Erythroblast (primary cell): Measurements from ENCODE around the gene AKTIP.
"Not testable (repeated sequence)": the region's sequence is repeated elsewhere in the genome, so short reads cannot be mapped to it uniquely, and the experiment has no call there.

Experiments
- DNase-seq, 2 experiments: peaks; one replicate each; lab custom pipeline; 2025; lab: John Stamatoyannopoulos, UW
- GATA1 ChIP-seq: IDR thresholded peaks from 2 replicates; pipeline ENCODE4 v1.6.1; 2011; ENCODE audit warnings: low read depth, mild to moderate bottlenecking, control low read depth, low read length, moderate library complexity
- POLR2A ChIP-seq: IDR thresholded peaks from 2 replicates; pipeline ENCODE4 v1.6.1; 2011; ENCODE audit warnings: mild to moderate bottlenecking, low read length

Gene AKTIP

DNA sequence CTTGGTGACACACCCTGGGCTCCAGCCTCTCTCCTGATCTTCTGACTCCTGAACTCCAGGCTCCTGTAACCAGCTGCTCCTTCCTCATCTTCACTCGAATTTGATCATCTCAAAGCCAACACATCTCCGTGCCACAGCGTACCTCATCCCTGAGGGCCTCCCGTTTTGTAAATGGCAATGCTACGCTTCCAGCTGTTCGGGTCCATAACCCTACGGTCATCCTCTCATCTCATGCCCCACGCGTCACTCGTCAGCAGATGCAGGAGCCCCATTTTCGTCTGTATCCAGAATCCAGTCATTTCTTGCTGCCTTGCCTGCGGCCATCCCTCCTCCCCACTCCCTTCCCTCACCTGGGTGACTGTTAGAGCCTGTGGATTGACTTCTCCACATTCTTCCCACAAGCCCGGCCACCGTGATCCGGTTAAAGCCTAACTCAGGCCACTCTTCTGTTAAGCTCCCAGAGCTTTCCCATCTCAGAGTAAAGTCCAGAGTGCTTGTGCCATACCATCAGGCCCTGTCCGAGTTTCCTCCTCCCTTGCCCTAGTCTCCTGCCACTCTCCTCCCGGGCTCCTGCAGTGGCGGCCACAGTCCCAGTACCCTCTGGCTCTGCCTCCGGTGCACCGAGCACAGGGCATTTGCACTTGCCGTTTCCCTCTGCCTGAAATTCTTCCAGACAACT is 20.3 kb upstream of the AKTIP start:
- DNase-seq: no peak
- TF ChIP-seq GATA1: no peak
- TF ChIP-seq POLR2A: no peak

DNA sequence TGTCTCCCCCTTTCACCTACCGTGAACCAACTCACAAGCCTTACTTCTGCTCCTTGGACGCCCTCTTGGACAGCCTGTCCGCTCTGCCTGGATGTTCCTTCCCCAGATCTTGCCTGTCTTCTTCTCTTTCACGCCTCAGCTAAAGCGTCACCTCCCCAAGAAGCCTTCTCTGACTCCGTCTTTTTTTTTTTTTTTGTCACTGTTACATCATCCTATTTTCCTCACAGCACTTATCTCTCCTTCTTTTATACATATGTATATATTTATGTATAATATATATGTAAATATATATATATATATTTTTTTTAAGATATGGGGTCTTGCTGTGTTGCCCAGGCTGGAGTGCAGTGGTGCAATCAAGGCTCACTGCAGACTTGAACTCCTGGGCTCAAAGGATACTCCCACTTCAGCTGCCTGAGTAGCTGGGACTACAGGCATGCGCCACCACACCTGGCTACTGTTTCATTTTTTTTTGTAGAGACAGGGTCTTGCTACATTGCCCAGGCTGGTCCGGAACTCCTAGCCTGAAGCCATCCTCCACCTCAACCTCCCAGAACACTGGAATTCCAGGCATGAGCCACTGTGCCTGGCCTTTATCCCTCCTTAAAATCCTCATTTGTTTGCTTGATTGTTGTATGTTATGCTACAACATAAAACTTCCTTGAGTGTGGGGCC is 16.5 kb upstream of the AKTIP start:
- TF ChIP-seq GATA1: no peak
- no peak for TF ChIP-seq POLR2A
- no peak for DNase-seq

DNA sequence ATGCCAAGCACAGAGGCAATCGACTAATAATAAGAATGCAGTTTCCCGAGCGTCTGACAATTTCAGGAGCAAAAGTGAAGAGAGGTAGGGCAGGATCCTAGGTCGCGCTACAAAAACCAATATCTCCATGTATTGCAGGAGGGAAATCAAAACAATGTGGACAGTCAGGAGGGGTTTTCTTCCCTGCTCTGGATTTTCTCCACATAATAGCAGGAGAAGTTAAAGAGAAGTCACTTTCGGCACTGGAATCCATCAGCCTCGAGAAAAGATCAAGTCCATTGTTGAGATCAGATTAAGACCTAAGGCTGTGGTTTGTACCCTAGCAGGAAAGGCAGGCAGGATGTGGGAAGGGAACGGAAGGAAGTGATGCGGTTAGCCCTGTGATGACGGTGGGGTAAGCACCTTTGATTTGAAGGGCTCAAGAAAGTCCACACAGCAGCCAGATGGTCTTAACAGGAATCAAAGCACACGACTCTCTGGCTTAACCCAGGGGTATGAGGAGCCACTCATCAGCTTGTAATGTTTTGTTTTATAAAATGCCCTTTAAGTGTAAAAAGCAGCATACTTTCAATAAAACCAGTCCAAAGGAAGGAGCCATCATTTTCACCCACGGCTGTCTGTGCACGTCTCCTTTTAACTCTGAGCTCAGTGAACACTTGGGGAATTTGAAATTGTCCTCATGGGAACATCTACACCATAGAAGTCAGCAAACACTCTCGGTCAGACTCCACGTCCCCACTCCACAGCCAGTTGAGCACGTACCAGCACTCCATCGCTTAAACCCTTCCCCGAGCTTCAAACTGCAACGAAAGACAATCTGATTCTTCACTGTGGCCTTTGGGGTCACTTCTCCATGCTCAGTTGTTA is 15.8 kb upstream of the AKTIP start:
- DNase-seq: no peak
- TF ChIP-seq GATA1: no peak
- no peak for TF ChIP-seq POLR2A

DNA sequence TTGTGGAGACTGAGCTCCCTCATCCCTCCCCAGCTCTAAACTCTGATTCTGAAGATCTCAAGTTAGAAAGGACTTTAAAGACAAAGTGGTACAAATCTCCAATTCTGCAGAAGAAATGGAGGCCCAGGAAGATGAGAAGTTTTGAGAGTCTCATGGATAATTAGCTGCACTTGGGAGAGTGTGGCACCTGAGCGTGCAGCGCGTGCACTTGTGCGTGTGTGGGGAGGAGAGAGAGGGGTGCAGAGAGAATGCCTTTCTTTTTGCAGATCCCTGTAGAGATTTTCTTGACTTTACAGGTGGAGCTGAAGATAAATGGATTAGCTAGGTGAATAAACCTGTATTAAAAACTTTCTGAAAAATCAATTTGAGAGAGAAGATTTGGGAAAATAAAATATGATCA is 14.8 kb upstream of the AKTIP start:
- no peak for DNase-seq
- TF ChIP-seq GATA1: no peak
- no peak for TF ChIP-seq POLR2A

DNA sequence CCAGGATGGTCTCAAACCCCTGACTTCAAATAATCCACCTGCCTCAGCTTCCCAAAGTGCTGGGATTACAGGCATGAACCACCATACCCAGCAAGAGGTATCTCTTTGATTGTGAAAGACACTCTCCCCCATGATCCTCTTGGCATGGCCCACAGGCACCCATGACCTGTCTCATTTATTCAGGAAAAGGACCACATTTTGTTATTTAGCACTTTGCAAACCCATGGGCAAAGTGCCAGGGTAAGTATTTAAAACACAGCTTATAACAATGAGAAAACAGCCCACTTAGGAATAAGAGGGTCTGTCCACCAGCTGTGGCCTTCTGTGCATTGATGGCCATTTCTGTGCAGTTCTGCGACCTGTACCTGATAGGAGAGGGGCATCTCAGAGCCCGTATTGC is 12.8 kb upstream of the AKTIP start:
- no peak for TF ChIP-seq GATA1
- no peak for TF ChIP-seq POLR2A
- DNase-seq: no peak

DNA sequence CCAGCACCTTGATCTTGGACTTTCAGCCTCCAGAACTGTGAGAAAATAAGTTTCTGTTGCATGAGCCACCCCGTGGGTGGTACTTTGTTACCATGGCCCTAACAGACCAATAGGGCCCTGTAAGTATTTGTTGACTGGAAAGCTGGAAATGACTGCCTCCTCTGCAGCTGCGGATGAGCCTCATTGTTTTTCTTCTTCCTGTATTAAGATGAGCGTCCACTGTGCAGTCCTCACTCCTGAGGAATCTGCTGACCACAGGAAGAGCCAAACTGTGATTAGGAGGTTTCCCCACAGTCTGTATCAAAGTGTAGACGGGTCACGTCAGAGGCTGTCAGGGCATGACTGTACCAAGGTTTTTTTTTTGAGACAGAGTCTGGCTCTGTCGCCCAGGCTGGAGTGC is 12.2 kb upstream of the AKTIP start:
- no peak for TF ChIP-seq GATA1
- TF ChIP-seq POLR2A: no peak
- no peak for DNase-seq

DNA sequence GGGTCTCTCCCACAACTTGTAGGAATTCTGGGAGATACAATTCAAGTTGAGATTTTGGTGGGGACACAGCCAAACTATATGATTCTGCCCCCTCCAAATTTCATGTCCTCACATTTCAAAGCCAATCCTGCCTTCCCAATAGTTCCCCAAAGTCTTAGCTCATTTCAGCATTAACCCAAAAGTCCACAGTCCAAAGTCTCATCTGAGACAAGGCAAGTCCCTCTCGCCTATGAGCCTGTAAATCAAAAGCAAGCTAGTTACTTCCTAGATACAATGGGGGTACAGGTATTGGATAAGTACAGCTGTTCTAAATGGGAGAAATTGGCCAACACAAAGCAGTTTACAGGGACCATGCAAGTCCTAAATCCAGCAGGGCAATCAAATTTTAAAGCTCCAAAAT is 9.8 kb upstream of the AKTIP start:
- DNase-seq: not testable (repeated sequence)

DNA sequence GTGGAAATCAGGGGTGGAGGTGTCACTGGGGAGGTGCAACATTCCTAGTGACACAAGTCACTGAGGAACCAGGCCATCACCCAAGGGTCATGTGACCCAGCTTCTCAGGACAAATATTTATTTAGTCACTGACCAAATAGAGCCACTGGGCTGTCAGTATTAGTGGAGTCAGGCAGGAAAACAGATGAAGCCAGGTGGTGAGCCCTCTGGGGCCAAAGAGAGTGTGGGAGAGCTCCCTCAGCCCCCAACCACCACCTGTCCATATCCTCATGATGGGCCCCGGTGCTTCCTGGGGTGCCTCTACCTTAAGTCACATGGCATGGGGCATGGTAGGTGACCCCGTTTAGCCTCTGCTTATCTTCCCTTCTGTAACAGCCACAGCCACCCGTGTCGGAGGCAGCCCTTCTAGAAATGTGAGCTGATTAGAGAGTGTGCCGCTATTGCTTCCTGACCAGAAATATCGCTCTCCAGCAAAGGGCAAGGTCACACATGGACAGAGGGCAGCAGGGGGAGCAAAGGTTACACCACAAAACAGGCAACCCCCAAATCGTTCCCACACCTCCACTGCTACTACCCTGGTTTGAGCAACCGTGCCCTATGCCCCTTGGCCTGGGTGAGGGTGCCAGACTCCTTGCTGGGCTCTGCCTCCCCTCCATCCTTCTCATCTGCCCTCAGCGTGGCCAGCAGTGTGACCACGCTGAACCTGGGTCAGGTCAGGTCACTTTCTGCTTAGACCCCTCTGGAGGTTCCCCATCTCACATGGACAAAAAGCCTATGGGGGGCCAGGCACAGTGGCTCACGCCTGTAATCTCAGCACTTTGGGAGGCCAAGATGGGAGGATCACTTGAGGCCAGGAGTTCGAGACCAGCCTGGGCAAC is 8.6 kb upstream of the AKTIP start:
- DNase-seq: no peak
- TF ChIP-seq POLR2A: no peak
- no peak for TF ChIP-seq GATA1

DNA sequence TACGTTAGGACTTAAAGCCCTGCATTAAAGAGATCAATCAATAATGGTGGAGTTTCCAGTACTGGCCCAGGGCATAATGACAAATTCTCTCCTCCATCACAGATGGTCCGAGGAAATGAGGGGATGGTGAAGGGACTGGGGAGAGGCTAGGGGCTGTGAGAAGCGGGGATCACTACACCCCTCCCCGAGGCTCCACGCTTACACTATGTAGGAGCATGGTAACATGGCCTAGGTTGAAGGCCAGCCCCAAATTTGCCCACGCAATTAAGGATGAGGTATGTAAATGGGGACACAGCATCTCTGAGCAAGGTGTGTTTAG is 8.0 kb upstream of the AKTIP start:
- no peak for DNase-seq
- TF ChIP-seq POLR2A (no peak), GATA1 (no peak)

DNA sequence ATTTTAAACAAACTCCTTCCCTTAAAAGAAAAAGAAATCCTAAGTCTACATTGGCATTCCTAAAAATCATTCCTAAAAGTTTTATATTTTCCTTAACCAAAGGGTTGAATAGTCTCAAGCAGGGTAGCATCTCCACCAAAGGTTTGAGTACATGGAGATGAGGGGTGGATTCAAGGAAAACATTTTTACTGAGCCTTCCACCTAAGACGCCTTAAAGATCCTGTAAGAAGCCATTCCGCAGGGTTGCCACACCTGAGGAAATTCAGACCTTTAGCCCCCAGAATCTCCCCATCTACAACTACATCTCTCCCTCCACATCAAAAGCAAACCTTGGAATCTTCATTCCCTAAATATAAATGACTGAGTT is 7.7 kb upstream of the AKTIP start:
- DNase-seq: no peak
- no peak for TF ChIP-seq GATA1

DNA sequence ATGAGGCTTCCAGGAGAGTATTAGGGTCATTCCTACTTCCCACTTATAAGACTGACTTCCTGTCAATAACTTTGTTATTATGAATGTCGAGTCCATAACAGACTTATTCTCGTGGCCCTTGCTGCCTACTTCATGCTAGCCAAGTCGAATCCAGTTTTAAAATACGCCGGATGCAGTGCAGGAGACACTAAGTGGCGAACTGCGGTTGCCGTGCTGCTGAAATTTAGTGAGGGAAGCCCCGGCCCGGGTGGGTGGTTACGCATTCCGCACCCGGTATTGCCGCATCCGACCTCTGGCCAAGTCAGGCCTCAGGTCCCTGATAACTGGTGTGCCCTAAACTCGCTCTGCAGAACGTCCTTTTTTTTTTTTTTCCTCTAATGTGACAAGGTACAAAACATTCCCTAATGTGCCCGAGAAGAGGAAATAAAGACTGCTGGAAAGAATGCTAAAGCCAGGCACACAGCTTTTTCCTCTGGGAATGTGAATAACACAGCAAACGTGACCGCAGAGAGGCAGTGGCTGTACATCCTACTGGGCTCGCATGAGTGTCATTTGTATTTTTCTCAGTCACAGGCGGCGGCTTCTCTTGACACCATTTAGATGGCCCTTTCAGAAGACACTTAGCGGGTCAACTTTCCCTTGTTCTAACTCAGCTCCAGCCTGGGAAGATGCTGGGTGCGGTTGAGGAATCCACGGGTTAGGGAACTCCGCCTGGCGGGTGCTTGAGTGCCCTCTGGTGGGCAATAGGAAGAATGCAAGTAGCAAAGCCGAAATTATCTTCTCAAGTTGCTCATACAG is 7.1 kb upstream of the AKTIP start:
- peak; percentile 41 to 75 for DNase-seq
- TF ChIP-seq GATA1 (no peak), POLR2A (no peak)

DNA sequence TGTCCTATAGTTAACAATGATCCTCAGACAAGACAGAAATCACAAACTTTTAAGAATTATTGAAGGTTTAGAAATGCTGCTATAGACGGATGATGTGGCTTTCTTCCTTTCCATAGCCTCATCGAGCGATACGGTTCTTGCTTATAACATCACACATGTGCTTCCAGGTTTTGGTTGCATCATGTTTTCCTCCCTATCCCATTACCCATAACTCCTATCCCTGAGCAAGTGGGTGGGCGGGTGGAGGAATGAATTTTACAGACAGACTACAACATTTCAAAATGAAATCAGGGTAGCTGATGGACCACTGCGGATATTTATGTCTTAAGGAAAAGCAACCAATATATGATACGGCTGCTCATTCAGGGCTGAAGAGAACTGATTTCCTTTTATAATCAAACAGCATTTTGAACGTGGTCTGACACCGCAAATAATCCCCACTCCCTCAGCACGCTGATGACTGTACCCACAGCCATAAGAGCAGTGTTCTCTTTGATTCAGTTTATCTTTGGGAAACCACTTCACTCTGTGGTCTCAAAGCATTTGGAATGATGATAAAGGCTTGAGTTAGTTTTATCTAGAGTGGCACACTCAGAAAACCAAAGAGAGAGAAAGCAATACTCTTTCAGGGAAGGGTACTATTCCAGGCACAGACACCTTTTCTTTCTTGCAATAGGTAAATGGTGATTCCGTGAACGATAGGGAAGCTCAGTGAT is 4.6 kb upstream of the AKTIP start:
- no peak for TF ChIP-seq GATA1
- TF ChIP-seq POLR2A: no peak
- peak; percentile 14 to 43 for DNase-seq

DNA sequence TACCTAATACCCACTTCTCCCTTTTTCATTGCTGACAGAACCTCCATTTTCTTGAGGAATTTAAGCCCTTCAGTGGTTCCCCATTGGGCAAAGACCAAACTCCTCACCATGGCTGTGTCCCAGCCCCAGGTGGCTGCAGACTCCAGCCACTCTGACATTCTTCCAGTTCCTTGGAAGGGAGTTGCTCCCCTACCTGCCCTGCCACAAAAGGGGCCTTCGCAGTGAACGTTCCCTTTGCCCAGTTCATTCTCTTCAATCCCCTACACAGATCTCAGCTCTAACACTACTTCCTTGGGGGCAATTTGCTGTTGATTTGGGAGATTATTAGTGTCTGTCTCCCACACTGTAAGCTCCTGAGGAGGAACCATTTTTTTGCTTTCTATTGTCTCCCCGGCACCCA is 3.2 kb upstream of the AKTIP start:
- TF ChIP-seq POLR2A: no peak
- no peak for TF ChIP-seq GATA1
- no peak for DNase-seq
